GM12864 (cell line): ENCODE measurements around the gene MEIS1.

Experiments used
- DNase-seq: peaks from one replicate; pipeline ENCODE4 v3.0.0-alpha.2; 2011; ENCODE audit warnings: low read depth
- H3K4me3 ChIP-seq: 2 replicates; pipeline ENCODE4 v1.5.1; 2011; ENCODE audit warnings: mild to moderate bottlenecking, low read depth, low read length, control low read depth
- CTCF ChIP-seq: IDR thresholded peaks from 2 replicates; pipeline ENCODE4 v1.5.1; 2011; ENCODE audit warnings: low read depth, mild to moderate bottlenecking, moderate library complexity, low read length, control low read depth, inconsistent platforms; ENCODE audit errors: missing control alignments

Gene MEIS1

GRCh38 chr2:66445076-66445924, 10.4 kb downstream of the MEIS1 start:
- no peak for DNase-seq
- no peak overlapping the region for H3K4me3 ChIP-seq
- no peak for TF ChIP-seq CTCF

GRCh38 chr2:66445925-66446871, 11.3 kb downstream of the MEIS1 start:
- no peak for DNase-seq
- H3K4me3 ChIP-seq, result no peak overlapping the region
- no peak for TF ChIP-seq CTCF

- no peak for DNase-seq
- H3K4me3 ChIP-seq, result no peak overlapping the region
- TF ChIP-seq CTCF, result no peak
These were observed 12.0 kb downstream of the MEIS1 start for GRCh38 chr2:66446941-66447340.

- DNase-seq, result no peak
- no peak for TF ChIP-seq CTCF
- H3K4me3 ChIP-seq, result no peak overlapping the region
These were observed 12.8 kb downstream of the MEIS1 start for GRCh38 chr2:66447677-66448076.

- no peak for TF ChIP-seq CTCF
- DNase-seq, result no peak
- no peak overlapping the region for H3K4me3 ChIP-seq
These were observed 13.4 kb downstream of the MEIS1 start for GRCh38 chr2:66448136-66448991.

- no peak overlapping the region for H3K4me3 ChIP-seq
- no peak for TF ChIP-seq CTCF
- DNase-seq, result no peak
These were observed 17.3 kb downstream of the MEIS1 start for GRCh38 chr2:66452214-66452613.
